Suppressor macrophage treated with lipopolysaccharide for 1 hour (primary cell): ENCODE results near the gene ZBP1.
A peak's percentile ranks its signal among the peaks of the same experiment; 100 is the strongest.

Experiments
- DNase-seq, 3 donors: peaks; one replicate each; pipeline ENCODE4 v3.0.0-alpha.2; 2020 to 2022

The ZBP1 gene

GRCh38 chr20:57616143-57616951 is 3.9 kb downstream of the ZBP1 start:
- DNase-seq, result no peak

- DNase-seq, result no peak
Observed at GRCh38 chr20:57615445-57615811, 4.8 kb downstream of the ZBP1 start.

GRCh38 chr20:57614490-57615444 is 5.5 kb downstream of the ZBP1 start:
- no peak for DNase-seq

GRCh38 chr20:57613481-57613921 is 6.7 kb downstream of the ZBP1 start:
- no peak for DNase-seq

- no peak for DNase-seq
Observed at GRCh38 chr20:57612916-57613315, 7.3 kb downstream of the ZBP1 start.

- no peak for DNase-seq
Observed at GRCh38 chr20:57612436-57612835, 7.8 kb downstream of the ZBP1 start.

- no peak for DNase-seq
Observed at GRCh38 chr20:57611586-57612311, 8.5 kb downstream of the ZBP1 start.

- DNase-seq, result no peak
Observed at GRCh38 chr20:57610261-57610952, 9.8 kb downstream of the ZBP1 start.

GRCh38 chr20:57609842-57610167 is 10.4 kb downstream of the ZBP1 start:
- DNase-seq, result no peak

- no peak for DNase-seq
Observed at GRCh38 chr20:57609086-57609841, 11.0 kb downstream of the ZBP1 start.

- no peak for DNase-seq
Observed at GRCh38 chr20:57608516-57608915, 11.7 kb downstream of the ZBP1 start.

GRCh38 chr20:57605878-57606277 is 14.3 kb downstream of the ZBP1 start:
- no peak for DNase-seq

GRCh38 chr20:57605045-57605444 is 15.2 kb downstream of the ZBP1 start:
- no peak for DNase-seq

- DNase-seq, result no peak
Observed at GRCh38 chr20:57603120-57603519, 17.1 kb downstream of the ZBP1 start.

GRCh38 chr20:57601737-57602136 is 18.5 kb downstream of the ZBP1 start:
- no peak for DNase-seq

- DNase-seq, result no peak
Observed at GRCh38 chr20:57601211-57601570, 19.0 kb downstream of the ZBP1 start.

- no peak for DNase-seq
Observed at GRCh38 chr20:57600320-57601210, 19.7 kb downstream of the ZBP1 start.

GRCh38 chr20:57598491-57598890 is 21.7 kb downstream of the ZBP1 start:
- peak in 1 of 3 donors; percentile 18 for DNase-seq

- DNase-seq, result no peak
Observed at GRCh38 chr20:57598060-57598459, 22.2 kb downstream of the ZBP1 start.

- peak; percentile 64 to 86 (median 77) for DNase-seq
Observed at GRCh38 chr20:57596998-57597939, 23.0 kb downstream of the ZBP1 start.
